Breast epithelium (tissue), 4 donors: Measurements from ENCODE around the gene OGN. TPM values are rescaled to one million over a fixed set of nuclear protein-coding genes. Genes with fewer than 3 reads are reported as not detected.

Experiments used
- DNase-seq, 2 donors: peaks; one replicate each; pipeline ENCODE4 v3.0.0-alpha.2; 2019; ENCODE audit warnings: low spot score in 2 of 2
- H3K27ac ChIP-seq, 2 donors: fragments of 200-600 bp; sonication (generic) in 1 of 2; one replicate each; pipeline ENCODE4 v1.5.1; 2016 to 2019; ENCODE audit warnings: mild to moderate bottlenecking in 1 of 2
- H3K27me3 ChIP-seq, 2 donors: fragments of 200-600 bp; sonication (generic) in 1 of 2; one replicate each; pipeline versions ENCODE4 v1.5.1 to v1.6.0; 2017 to 2019; ENCODE audit warnings: control low read depth in 1 of 2, mild to moderate bottlenecking in 1 of 2
- H3K36me3 ChIP-seq: fragments of 200-600 bp; one replicate; pipeline ENCODE4 v1.5.1; 2019
- H3K4me1 ChIP-seq, 2 donors: fragments of 200-600 bp; sonication (generic); one replicate each; pipeline ENCODE4 v1.5.1; 2016 to 2019; ENCODE audit warnings: control low read depth in 1 of 2
- H3K4me3 ChIP-seq, 3 donors: fragments of 200-600 bp; sonication (generic); 1 replicate in 2 of 3; 2 replicates in 1 of 3; pipeline ENCODE4 v1.5.1; 2016 to 2019; ENCODE audit warnings: mild to moderate bottlenecking in 3 of 3, moderate library complexity in 2 of 3
- H3K9me3 ChIP-seq, 2 donors: fragments of 200-600 bp; sonication (generic) in 1 of 2; one replicate each; pipeline ENCODE4 v1.5.1; 2016 to 2019; ENCODE audit warnings: control low read depth in 1 of 2
- CTCF ChIP-seq, 3 donors: fragments of 450-650 bp; IDR thresholded peaks; one replicate each; pipeline ENCODE4 v1.5.1; 2016 to 2017; ENCODE audit warnings: antibody characterized with exemption in 3 of 3, mild to moderate bottlenecking in 3 of 3, moderate library complexity in 3 of 3
- POLR2A ChIP-seq: fragments of 450-650 bp; IDR thresholded peaks from one replicate; pipeline ENCODE4 v1.6.1; 2016; ENCODE audit warnings: antibody characterized with exemption, mild to moderate bottlenecking, moderate library complexity
- POLR2AphosphoS5 ChIP-seq, 3 donors: sonication (generic); formaldehyde crosslinking; IDR thresholded peaks; one replicate each; pipeline ENCODE4 v1.6.1; 2017; ENCODE audit warnings: antibody characterized with exemption in 3 of 3
- intact Hi-C: fragments of 100-400 bp; cut with DNase I; formaldehyde crosslinking; loops from one replicate; pipeline ENCODE4 v1.15.1; 2023; ENCODE audit warnings: low total_unique reads
- total RNA-seq, 3 donors: library from RNA; depleted of rRNA; stranded (reverse); fragments of >200 nt; gene quantifications; one replicate each; pipeline ENCODE4 v1.1.0, GENCODE V29; 2016

The OGN gene
- total RNA-seq, 3 donors from 2014 or later = 14.1 to 92.5 (median 17.7) TPM

GRCh38 chr9:92373167-92373566 lies 31.2 kb downstream of the OGN start:
- TF ChIP-seq CTCF (IDR thresholded peaks at IDR 0.05) (no peak), POLR2AphosphoS5 (IDR thresholded peaks at IDR 0.05) (no peak), POLR2A (no peak)
- H3K36me3 ChIP-seq = no peaks in the 10 kb centered on the region
- peaks cover 7 to 9% of the 10 kb centered on the region in 2 donors for H3K9me3 ChIP-seq
- H3K4me1 ChIP-seq = no peaks in the 10 kb centered on the region
- intact Hi-C loops = no loop called here
- no peak overlapping the region for H3K27ac ChIP-seq
- no peak overlapping the region for H3K4me3 ChIP-seq
- H3K27me3 ChIP-seq = no peaks in the 10 kb centered on the region
- DNase-seq = no peak

- no peaks in the 10 kb centered on the region for H3K27me3 ChIP-seq
- TF ChIP-seq POLR2AphosphoS5 (IDR thresholded peaks at IDR 0.05) = no peak
- no peak for TF ChIP-seq POLR2A
- no peak for TF ChIP-seq CTCF (IDR thresholded peaks at IDR 0.05)
These were observed 35.3 kb downstream of the OGN start for GRCh38 chr9:92369075-92369474.

GRCh38 chr9:92360083-92360482 lies 44.3 kb downstream of the OGN start:
- no peaks in the 10 kb centered on the region for H3K27me3 ChIP-seq
- H3K9me3 ChIP-seq = peaks cover 2 to 28% of the 10 kb centered on the region in 2 donors
- intact Hi-C loops = no loop called here
- no peak for TF ChIP-seq CTCF (IDR thresholded peaks at IDR 0.05)
- no peak for TF ChIP-seq POLR2AphosphoS5 (IDR thresholded peaks at IDR 0.05)
- H3K4me3 ChIP-seq = no peak overlapping the region
- no peaks in the 10 kb centered on the region for H3K36me3 ChIP-seq
- no peak overlapping the region for H3K27ac ChIP-seq
- H3K4me1 ChIP-seq = no peaks in the 10 kb centered on the region
- DNase-seq = no peak

More at GRCh38 chr9:92369075-92369474, 35.3 kb downstream of the OGN start:
- intact Hi-C loops = no loop called here
- Histone ChIP-seq H3K36me3 (no peaks in the 10 kb centered on the region), H3K9me3 (peaks cover 4 to 7% of the 10 kb centered on the region in 2 donors), H3K4me3 (no peak overlapping the region), H3K27ac (no peak overlapping the region), H3K4me1 (no peaks in the 10 kb centered on the region)
- no peak for DNase-seq

- no peak for DNase-seq
- Histone ChIP-seq H3K4me1 (no peaks in the 10 kb centered on the region), H3K9me3 (peaks cover 6 to 33% of the 10 kb centered on the region in 2 donors), H3K27me3 (no peaks in the 10 kb centered on the region), H3K27ac (no peak overlapping the region), H3K36me3 (no peaks in the 10 kb centered on the region), H3K4me3 (no peak overlapping the region)
- intact Hi-C loops = no loop called here
- no peak for TF ChIP-seq POLR2AphosphoS5 (IDR thresholded peaks at IDR 0.05)
- TF ChIP-seq POLR2A = no peak
- no peak for TF ChIP-seq CTCF (IDR thresholded peaks at IDR 0.05)
These were observed 44.9 kb downstream of the OGN start for GRCh38 chr9:92359394-92359995.

GRCh38 chr9:92353051-92353450 lies 51.3 kb downstream of the OGN start:
- Histone ChIP-seq H3K4me3 (no peak overlapping the region), H3K36me3 (no peaks in the 10 kb centered on the region), H3K27ac (no peak overlapping the region), H3K4me1 (no peaks in the 10 kb centered on the region), H3K9me3 (peaks cover 6 to 28% of the 10 kb centered on the region in 2 donors), H3K27me3 (no peaks in the 10 kb centered on the region)
- intact Hi-C loops = no loop called here
- no peak for DNase-seq
- no peak for TF ChIP-seq POLR2A
- TF ChIP-seq POLR2AphosphoS5 (IDR thresholded peaks at IDR 0.05) = no peak
- TF ChIP-seq CTCF (IDR thresholded peaks at IDR 0.05) = no peak
